Measurements from ENCODE around the gene RNU4-1. TPM values are rescaled to one million over a fixed set of nuclear protein-coding genes. Genes with fewer than 3 reads are reported as not detected.

RNU4-1 gene
- total and polyA plus RNA-seq, 9 of the 15 experiments (the other 6 are each of a cell fraction or from before 2014, with no cell fraction given): under 0.01 to 19,719 (median 3,563) TPM; not detected in 4

DNA sequence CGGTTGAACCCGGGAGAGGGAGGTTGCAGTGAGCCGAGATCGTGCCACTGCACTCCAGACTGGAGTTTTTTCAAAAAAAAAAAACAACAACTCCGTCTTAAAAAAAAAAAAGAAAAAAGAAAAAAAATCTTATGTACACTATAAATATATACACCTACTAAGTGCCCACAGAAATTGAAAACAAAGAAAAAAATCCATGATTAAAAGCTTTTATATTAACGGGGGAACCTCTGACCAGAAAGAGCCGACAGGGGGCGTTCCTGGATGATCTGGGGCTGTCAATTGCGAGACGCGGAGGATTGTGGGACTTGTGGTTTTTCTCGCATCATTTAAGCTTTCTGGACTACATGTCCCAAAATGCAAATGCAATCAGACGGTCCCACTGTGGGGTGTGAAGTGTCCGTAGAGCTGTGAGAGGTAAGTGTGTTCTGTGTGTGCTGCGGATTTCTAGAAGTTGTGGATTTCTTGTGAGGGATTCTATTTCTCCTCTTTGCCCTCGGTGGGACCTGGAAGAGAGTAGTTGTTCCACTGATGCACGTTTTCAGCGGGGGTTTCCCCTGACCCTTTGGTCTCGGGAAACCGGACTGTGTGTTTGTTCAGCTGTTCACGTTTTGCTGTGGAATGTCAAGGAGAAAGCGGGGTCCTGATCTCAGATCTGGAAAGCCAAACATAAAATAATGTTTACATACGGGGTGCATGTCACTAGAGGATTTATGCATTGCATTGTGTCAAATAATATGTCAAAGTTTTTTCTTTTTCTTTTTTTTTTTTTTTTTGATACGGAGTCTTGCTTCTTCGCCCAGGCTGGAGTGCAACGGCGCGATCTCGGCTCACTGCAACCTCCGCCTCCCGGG lies 9.2 kb upstream of the RNU4-1 start, which contains the start of gene SIRT4 (continued):
- TF ChIP-seq, protein P1, sequence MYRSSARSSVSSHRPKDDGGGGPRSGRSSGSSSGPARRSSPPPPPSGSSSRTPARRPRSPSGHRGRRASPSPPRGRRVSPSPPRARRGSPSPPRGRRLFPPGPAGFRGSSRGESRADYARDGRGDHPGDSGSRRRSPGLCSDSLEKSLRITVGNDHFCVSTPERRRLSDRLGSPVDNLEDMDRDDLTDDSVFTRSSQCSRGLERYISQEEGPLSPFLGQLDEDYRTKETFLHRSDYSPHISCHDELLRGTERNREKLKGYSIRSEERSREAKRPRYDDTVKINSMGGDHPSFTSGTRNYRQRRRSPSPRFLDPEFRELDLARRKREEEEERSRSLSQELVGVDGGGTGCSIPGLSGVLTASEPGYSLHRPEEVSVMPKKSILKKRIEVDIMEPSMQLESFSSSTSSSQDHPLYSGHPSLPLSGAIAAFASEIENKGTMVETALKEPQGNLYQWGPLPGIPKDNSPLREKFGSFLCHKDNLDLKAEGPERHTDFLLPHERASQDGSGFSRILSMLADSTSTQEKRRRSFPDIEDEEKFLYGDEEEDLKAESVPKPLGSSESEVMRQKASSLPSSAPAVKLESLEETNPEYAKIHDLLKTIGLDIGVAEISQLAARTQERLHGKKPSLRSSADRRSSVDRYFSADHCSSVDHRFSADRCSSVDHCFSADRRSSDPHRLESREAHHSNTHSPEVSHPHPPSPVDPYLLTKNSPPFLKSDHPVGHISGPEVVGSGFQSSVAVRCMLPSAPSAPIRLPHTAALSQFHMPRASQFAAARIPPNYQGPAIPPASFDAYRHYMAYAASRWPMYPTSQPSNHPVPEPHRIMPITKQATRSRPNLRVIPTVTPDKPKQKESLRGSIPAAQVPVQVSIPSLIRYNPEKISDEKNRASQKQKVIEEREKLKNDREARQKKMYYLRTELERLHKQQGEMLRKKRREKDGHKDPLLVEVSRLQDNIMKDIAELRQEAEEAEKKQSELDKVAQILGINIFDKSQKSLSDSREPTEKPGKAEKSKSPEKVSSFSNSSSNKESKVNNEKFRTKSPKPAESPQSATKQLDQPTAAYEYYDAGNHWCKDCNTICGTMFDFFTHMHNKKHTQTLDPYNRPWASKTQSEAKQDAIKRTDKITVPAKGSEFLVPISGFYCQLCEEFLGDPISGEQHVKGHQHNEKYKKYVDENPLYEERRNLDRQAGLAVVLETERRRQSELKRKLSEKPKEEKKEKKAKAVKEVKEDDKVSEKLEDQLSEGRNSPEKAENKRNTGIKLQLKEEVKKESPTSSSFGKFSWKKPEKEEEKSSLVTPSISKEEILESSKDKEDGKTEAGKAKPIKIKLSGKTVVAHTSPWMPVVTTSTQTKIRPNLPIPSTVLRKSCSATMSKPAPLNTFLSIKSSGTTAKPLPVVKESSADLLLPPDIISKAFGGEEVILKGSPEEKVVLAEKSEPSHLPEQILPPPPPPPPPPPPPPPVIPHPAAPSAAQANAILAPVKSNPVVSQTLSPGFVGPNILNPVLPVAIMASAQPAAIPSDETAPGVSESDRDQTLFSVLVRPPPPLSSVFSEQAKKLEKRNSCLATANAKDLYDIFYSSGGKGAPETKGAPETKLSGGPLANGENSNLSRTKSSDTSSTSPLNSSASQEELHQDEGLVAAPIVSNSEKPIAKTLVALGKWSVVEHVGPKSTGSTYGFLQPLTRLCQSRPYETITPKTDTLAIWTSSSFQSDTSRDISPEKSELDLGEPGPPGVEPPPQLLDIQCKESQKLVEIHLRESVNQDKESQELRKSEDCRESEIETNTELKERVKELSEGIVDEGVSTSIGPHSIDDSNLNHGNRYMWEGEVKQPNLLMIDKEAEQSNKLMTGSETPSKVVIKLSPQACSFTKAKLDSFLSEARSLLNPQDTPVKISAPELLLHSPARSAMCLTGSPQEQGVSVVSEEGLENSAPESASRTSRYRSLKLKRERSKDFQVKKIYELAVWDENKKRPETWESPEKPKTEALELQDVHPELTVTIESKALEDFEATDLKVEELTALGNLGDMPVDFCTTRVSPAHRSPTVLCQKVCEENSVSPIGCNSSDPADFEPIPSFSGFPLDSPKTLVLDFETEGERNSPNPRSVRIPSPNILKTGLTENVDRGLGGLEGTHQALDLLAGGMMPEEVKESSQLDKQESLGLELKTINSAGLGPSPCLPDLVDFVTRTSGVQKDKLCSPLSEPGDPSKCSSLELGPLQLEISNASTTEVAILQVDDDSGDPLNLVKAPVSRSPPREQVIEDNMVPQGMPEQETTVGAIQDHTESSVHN (IDR thresholded peaks at IDR 0.05; ENCODE audit: borderline replicate concordance in 1 of 2, low read depth in 1 of 2): peak in 1 of 2 experiments; percentile 91; a peak in 2 of 4 replicates
- TF ChIP-seq XRCC3 (IDR thresholded peaks at IDR 0.05) (no peak), ZC3H11A (IDR thresholded peaks at IDR 0.05; ENCODE audit: low read depth, low read length) (no peak), THRAP3 (IDR thresholded peaks at IDR 0.05; ENCODE audit: borderline replicate concordance) (no peak), ILK (tag; IDR thresholded peaks at IDR 0.05; ENCODE audit: borderline replicate concordance, low read depth) (no peak), DACH1 (IDR thresholded peaks at IDR 0.05; ENCODE audit: partially characterized antibody) (peak; percentile 96), KLF1 (tag; IDR thresholded peaks at IDR 0.05) (no peak), CHCHD3 (CRISPR knock-in tag; IDR thresholded peaks at IDR 0.05) (no peak), CEBPG (CRISPR knock-in tag; IDR thresholded peaks at IDR 0.05) (no peak), CEBPG (tag; conservative IDR thresholded peaks at IDR 0.05 in 1 of 2, IDR thresholded peaks at IDR 0.05 in 1 of 2) (0 out of 4 replicates have a peak, but pooled peaks of 1 of the 2 experiments have one; percentile 36), SLC30A9 (CRISPR knock-in tag; IDR thresholded peaks at IDR 0.05) (no peak), ARNT (IDR thresholded peaks at IDR 0.05) (peak in 1 of 2 experiments; percentile 91), NCOA2 (IDR thresholded peaks at IDR 0.05; ENCODE audit: partially characterized antibody in 2 of 2) (no peak), EZH2 (IDR thresholded peaks at IDR 0.05; ENCODE audit: borderline replicate concordance, low read depth, low read length) (no peak), ZNF408 (CRISPR knock-in tag; IDR thresholded peaks at IDR 0.05; ENCODE audit: low read depth) (no peak)
- TF ChIP-seq, protein P2, sequence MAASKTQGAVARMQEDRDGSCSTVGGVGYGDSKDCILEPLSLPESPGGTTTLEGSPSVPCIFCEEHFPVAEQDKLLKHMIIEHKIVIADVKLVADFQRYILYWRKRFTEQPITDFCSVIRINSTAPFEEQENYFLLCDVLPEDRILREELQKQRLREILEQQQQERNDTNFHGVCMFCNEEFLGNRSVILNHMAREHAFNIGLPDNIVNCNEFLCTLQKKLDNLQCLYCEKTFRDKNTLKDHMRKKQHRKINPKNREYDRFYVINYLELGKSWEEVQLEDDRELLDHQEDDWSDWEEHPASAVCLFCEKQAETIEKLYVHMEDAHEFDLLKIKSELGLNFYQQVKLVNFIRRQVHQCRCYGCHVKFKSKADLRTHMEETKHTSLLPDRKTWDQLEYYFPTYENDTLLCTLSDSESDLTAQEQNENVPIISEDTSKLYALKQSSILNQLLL (CRISPR knock-in tag; IDR thresholded peaks at IDR 0.05; ENCODE audit: borderline replicate concordance): no peak
